ENCODE measurements around the gene BLID. TPM values are rescaled to one million over a fixed set of nuclear protein-coding genes. Genes with fewer than 3 reads are reported as not detected.

BLID gene
- total RNA-seq, 3 donors from 2014 or later = 2.0 to 2.8 (median 2.4) TPM

DNA sequence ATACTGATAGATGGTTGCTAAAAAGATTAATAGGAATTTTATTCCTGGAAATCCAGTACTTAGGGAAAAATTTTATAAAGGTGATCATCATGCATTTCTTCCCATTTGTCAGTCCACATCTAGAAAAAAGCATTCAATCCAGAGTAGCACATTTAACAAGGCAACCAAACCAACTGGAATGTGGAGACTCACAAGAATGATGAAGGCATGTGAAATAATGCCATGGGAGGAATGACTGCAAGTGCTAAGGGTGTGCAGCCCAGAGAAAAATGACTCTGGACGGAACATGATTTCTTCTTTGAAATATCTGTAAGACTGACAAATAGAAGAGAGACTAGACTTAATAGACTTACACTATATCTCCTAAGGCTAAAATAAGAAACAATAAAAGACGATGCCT, 33.8 kb downstream of the BLID start:
- H3K27ac ChIP-seq = no peak overlapping the region

DNA sequence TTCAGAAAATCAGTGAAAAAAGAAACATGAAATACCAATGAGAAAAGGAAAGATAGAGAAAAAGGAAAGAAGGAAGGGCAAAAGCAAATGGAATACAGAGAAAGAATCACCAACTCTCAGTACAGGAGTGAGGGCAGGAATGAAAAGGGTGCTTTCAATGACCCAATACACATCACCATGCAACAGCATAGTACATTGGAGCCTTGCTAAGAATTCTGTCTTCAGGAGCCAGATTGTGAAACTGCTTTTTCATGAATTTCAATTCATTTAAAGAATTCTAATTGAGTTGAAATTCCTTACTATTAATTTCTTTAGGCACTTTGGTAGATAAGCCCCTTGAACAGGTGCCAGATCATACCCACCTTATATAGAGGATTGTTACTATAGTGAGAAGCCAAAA, 34.9 kb downstream of the BLID start:
- no peaks in the 10 kb centered on the region for H3K27me3 ChIP-seq
- no peaks in the 10 kb centered on the region for H3K9me3 ChIP-seq
- no peak for TF ChIP-seq POLR2AphosphoS5 (IDR thresholded peaks at IDR 0.05)
- TF ChIP-seq POLR2A (IDR thresholded peaks at IDR 0.05) = no peak
- TF ChIP-seq, protein P1, sequence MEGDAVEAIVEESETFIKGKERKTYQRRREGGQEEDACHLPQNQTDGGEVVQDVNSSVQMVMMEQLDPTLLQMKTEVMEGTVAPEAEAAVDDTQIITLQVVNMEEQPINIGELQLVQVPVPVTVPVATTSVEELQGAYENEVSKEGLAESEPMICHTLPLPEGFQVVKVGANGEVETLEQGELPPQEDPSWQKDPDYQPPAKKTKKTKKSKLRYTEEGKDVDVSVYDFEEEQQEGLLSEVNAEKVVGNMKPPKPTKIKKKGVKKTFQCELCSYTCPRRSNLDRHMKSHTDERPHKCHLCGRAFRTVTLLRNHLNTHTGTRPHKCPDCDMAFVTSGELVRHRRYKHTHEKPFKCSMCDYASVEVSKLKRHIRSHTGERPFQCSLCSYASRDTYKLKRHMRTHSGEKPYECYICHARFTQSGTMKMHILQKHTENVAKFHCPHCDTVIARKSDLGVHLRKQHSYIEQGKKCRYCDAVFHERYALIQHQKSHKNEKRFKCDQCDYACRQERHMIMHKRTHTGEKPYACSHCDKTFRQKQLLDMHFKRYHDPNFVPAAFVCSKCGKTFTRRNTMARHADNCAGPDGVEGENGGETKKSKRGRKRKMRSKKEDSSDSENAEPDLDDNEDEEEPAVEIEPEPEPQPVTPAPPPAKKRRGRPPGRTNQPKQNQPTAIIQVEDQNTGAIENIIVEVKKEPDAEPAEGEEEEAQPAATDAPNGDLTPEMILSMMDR (IDR thresholded peaks at IDR 0.05) = no peak
- H3K4me3 ChIP-seq = no peak overlapping the region
- no peaks in the 10 kb centered on the region for H3K4me1 ChIP-seq
- no peak for DNase-seq (ENCODE audit: low spot score in 2 of 2)
- H3K27ac ChIP-seq = no peak overlapping the region
- no peaks in the 10 kb centered on the region for H3K36me3 ChIP-seq
- intact Hi-C loops (cut with DNase I; ENCODE audit: low total_unique reads) = no loop called here

More for the DNA sequence above, 33.8 kb downstream of the BLID start:
- no peaks in the 10 kb centered on the region for H3K36me3 ChIP-seq
- no peak overlapping the region for H3K4me3 ChIP-seq
- TF ChIP-seq POLR2A (IDR thresholded peaks at IDR 0.05) (no peak), POLR2AphosphoS5 (IDR thresholded peaks at IDR 0.05) (no peak)
- TF ChIP-seq, protein P1 (IDR thresholded peaks at IDR 0.05) = no peak
- intact Hi-C loops (cut with DNase I; ENCODE audit: low total_unique reads) = no loop called here
- no peak for DNase-seq (ENCODE audit: low spot score in 2 of 2)
- H3K27me3 ChIP-seq = no peaks in the 10 kb centered on the region
- H3K9me3 ChIP-seq = no peaks in the 10 kb centered on the region
- H3K4me1 ChIP-seq = no peaks in the 10 kb centered on the region

DNA sequence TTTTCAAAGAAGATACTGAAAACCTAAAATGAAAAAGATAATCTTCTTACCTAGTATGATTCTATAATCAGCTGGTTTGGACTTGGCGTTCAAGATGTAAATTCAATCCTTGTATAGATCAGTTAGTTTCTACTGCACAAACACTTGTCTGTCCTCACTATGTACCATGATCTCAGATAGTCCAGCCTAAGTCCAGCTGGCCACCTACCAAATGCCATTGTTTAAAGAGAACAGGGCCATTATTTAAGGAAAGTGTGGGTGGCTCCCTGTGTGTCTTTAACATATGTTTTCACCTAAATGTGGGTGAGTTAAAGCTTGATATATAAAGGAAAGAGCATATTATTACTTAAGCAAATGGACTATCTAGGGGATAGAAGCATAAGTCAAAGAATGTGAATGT, 38.6 kb downstream of the BLID start:
- no peak for DNase-seq (ENCODE audit: low spot score in 2 of 2)
- Histone ChIP-seq H3K27me3 (no peaks in the 10 kb centered on the region), H3K27ac (no peak overlapping the region), H3K4me3 (no peak overlapping the region), H3K4me1 (no peaks in the 10 kb centered on the region), H3K36me3 (no peaks in the 10 kb centered on the region), H3K9me3 (no peaks in the 10 kb centered on the region)
- intact Hi-C loops (cut with DNase I; ENCODE audit: low total_unique reads) = no loop called here
- TF ChIP-seq, protein P1 (IDR thresholded peaks at IDR 0.05) = no peak
- TF ChIP-seq POLR2A (IDR thresholded peaks at IDR 0.05) (no peak), POLR2AphosphoS5 (IDR thresholded peaks at IDR 0.05) (no peak)

DNA sequence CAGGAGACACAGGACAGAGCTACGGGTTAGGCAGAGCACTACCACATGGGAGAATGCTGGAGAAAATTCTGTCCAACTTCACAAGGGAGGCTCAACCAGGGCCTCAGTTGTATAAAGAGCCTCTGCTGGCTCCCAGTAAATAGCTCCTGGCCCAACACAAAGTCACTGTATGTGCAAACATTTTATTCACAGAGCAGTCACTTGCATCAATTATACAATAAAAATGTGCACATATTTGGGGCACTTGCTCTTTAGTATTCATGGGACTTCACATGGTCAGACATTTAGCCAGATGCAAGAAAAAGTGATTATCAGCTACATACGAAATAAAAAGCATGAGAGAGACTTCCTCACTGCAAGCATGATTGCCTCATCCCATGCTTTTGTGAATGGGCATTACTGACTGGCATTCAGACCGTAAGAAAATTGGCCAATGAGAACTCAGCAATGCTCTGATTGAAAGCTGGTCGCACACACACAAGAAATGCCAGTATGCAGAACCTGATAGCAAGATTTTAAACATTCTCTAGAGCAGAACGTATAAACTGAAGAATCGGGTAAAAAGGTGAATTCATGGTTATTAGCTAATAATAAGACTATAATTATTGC, 39.4 kb downstream of the BLID start:
- no peak for TF ChIP-seq POLR2AphosphoS5 (IDR thresholded peaks at IDR 0.05)
- no peak for TF ChIP-seq POLR2A (IDR thresholded peaks at IDR 0.05)
- TF ChIP-seq, protein P1 (IDR thresholded peaks at IDR 0.05) = no peak
- intact Hi-C loops (cut with DNase I; ENCODE audit: low total_unique reads) = no loop called here
- no peak for DNase-seq (ENCODE audit: low spot score in 2 of 2)
- no peak overlapping the region for H3K27ac ChIP-seq
- no peaks in the 10 kb centered on the region for H3K36me3 ChIP-seq
- H3K27me3 ChIP-seq = no peaks in the 10 kb centered on the region
- no peak overlapping the region for H3K4me3 ChIP-seq
- no peaks in the 10 kb centered on the region for H3K9me3 ChIP-seq
- no peaks in the 10 kb centered on the region for H3K4me1 ChIP-seq

DNA sequence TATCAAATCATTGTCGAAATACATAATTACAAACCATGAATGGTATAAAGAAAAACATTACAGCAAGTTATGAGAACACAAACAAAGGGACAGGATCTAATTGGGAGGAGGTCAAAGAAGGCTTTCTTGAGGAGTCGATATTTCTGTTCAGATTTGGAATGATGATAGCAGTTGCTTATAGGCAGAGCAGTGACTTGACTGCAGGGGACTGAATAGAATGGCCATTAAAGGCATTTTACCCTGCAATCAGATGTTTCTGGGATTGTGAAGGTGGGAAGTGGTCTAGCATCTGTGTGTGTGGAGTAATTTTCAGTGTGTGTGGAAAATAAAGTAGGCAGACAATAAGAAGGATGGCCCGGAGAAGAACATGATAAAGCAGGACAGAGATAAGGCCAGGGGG, 41.0 kb downstream of the BLID start:
- H3K27me3 ChIP-seq = no peaks in the 10 kb centered on the region
- no peak for TF ChIP-seq POLR2AphosphoS5 (IDR thresholded peaks at IDR 0.05)
- no peaks in the 10 kb centered on the region for H3K36me3 ChIP-seq
- no peak overlapping the region for H3K4me3 ChIP-seq
- no peak overlapping the region for H3K27ac ChIP-seq
- intact Hi-C loops (cut with DNase I; ENCODE audit: low total_unique reads) = no loop called here
- no peaks in the 10 kb centered on the region for H3K9me3 ChIP-seq
- no peaks in the 10 kb centered on the region for H3K4me1 ChIP-seq
- no peak for DNase-seq (ENCODE audit: low spot score in 2 of 2)

DNA sequence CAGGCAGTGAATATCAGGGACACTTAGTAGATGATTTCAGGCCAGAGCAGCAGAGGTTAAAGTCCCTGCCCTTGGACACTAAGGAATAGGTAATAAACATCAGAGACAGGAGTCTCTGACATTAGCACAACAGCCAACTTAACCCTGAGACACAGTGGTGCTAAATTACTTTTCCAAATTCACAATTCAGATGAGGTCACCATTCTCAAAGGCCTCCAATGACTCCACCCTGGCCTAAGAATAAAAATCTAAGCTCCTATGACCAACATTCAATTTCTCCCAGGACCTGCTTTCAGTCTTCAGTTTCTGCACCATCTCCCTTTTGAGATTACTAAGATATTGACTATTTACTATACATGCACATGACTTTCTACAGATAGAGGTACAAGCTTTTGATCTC, 42.0 kb downstream of the BLID start:
- H3K4me1 ChIP-seq = no peaks in the 10 kb centered on the region

More for the DNA sequence above, 42.0 kb downstream of the BLID start:
- Histone ChIP-seq H3K36me3 (no peaks in the 10 kb centered on the region), H3K4me3 (no peak overlapping the region), H3K27ac (no peak overlapping the region), H3K27me3 (no peaks in the 10 kb centered on the region), H3K9me3 (no peaks in the 10 kb centered on the region)
- intact Hi-C loops (cut with DNase I; ENCODE audit: low total_unique reads) = no loop called here
- TF ChIP-seq, protein P1 (IDR thresholded peaks at IDR 0.05) = no peak
- no peak for TF ChIP-seq POLR2AphosphoS5 (IDR thresholded peaks at IDR 0.05)
- TF ChIP-seq POLR2A (IDR thresholded peaks at IDR 0.05) = no peak
- DNase-seq (ENCODE audit: low spot score in 2 of 2) = no peak
